Activated T-cell treated with anti-CD3 and anti-CD28 coated beads, Interleukin-2, amount 50 U/mL, for 1 hour (primary cell): ENCODE measurements around the gene HOXC6.
"Not testable (repeated sequence)": the region's sequence is repeated elsewhere in the genome, so short reads cannot be mapped to it uniquely, and the experiment has no call there.

Experiments used
- DNase-seq: peaks from one replicate; pipeline ENCODE4 v3.0.0-alpha.2; 2020

HOXC6 gene

DNA sequence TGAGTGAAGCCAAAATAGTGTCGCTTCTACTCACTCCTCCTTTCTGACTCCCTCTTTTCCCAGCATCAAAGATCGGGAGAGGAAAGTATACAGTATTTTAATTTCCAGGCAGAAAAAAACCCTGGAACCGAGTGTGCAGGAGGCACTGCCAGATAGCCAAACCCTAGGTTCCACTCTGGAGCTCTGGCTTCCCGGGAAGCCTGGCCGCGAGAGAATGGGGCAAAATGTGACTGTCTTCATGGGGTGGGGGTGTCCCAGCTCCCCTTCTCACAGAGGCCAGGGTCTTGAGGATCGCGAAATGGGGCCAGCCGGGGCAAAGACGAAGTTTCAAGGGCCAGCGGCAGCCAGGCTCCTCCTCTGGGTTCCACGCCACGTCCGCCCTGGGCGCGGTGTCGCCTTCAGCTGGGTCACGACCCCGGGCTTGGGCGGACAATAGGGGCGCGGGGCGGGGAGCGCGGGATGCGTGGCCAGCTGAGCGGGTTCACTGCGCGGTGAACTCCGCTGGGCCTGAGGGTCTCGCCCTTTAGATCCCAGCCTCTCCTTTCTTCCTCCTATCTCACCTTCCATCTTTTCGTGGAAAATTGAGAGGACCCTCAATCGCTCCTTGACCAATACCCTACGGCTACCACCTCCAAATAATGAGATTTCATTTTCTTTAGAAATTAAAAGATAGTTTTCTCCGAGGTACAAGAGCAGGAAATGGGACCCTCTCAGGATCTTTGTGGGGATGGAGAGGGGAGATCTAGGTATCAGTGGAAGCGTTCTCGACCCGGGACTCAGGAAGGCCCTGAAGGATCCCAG lies 32.1 kb downstream of the HOXC6 start:
- DNase-seq: no peak

DNA sequence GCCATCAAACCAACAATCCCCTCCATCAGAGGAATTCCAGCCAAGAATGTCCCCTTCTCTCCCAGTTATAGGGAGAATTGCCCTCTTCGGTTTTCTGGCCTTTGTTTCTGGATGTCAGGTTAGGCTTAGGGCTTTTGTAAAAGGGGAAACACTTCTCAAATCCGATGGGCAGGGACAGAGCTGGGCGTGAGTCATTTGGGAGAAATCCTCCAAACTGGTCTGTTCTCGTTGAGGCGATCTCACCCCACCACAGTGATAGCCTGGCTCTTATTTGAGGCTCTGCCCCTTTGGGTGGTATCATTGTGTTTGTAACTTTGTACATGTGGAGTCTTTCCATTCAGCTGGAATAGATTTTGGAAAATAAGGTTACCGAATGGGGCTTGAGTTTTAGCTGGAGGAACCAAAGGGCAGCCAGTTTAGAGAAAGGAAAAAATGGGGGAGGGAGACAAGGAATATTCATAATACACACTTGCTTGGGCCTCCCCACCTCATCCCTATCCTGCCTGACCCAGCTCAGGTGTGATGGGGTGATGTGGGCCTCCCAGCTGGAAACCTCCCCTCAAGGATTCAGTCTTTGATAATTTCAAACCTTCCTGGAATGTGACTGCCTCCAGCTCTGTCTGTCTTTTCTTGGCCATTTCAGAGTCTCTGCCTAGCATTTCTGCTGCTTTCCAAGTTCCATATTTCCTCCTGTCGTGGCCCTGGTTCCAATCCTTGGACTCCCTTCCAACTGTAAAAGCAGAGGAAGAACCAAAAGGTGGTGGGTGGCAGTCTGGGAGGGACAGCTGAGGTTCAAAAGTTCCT lies 32.9 kb downstream of the HOXC6 start:
- no peak for DNase-seq

DNA sequence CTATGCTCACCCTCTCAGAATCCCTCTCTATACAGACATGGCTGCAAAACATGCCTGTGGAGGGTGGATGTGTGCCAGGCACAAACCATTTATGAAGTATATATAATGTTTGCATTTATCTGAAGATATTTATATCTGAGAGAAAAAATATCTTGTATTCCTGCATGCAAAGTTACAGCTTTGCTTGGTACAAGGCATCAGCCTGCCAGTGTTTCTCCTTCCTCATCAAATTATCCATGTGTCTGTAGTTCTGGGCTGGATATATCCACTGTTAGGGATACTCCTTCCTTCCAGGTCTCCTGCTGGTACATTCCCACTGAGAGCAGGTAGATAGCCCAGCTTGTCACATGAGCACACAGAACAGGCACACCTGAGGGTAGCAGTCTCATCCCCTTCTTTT lies 37.4 kb downstream of the HOXC6 start:
- no peak for DNase-seq

DNA sequence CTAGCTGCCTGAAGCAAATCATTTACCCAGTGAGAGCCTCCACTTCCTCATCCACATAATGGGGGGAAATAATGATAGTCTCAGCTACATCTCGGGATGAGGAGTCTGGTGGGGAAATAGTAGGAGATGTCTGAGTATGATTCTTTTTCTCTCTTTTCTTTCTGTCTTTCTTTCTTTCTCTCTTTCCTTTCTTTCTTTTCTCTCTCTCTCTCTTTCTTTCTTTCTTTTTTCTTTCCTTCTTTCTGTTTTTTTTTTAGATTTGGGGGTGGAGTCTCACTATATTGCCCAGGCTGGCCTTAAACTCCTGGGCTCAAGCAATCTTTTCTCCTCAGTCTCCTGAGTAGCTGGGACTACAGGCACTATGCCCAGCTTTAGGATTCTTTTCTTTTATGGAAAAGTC lies 38.2 kb downstream of the HOXC6 start:
- no peak for DNase-seq

DNA sequence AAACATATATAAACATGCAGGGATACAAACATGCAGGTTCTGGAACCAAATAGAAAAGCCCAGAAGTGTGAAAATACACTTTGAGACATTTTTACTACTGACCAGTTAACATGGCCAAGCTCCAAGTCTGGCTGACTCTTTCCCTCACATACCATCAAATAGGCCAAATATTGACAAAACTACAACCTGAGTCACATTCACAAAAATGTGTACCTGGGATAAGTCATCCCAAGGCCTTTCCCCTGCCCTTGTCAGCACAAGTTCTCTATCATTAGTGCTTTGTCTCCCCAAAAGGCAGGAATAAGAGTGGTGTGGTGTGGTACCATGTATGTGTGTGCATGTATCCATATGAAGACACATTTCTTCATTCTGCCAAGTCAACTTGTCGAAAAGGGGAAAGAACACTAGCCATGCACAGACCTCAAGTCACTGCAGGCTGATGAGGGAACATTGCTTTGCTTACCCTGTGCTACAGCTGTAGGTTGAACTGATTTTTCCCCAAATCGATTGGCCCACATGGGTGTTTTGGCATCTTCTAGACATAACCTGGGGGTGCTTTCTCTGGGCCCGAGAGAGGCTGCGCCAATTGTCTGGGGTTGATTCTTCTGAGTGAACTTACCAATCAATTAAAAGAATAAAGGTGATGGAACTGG lies 40.3 kb downstream of the HOXC6 start:
- DNase-seq: no peak

DNA sequence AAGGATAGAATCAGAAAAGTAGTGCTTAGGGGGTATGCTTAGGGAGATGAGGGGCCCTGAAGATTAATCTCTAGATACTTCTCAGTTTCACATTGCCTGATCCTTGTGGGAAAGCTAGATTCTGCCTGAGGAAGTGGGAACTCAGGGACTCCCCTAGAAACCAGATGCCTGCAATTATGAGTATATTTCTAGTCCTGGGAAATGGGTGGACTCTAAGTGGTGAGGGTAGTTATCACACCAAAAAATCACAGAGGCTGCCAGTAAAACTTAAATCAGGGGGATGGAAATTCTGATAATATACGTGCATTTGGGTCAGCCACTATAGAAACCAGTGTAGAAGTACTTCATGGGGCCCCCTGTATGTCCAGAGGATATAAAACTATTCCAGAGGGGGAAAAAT lies 43.7 kb downstream of the HOXC6 start:
- no peak for DNase-seq

DNA sequence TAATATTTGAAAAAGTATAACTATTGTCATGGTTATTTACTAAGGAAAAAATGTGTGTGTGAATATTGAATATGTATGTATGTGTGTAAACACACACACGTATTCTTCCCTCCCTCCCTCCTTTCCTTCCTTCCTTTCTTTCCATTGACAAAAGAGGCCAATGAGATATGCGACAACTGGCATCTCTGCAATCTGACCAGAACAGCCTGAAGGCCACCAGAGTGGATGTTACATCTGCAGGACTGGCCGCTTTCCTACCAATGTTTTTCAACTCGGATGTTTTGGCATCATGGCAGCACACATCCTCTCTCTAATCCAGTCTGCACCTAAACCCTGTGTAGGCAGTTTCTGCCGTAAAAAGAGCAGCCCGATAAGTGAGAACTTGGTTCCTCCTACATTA lies 46.1 kb downstream of the HOXC6 start:
- no peak for DNase-seq

DNA sequence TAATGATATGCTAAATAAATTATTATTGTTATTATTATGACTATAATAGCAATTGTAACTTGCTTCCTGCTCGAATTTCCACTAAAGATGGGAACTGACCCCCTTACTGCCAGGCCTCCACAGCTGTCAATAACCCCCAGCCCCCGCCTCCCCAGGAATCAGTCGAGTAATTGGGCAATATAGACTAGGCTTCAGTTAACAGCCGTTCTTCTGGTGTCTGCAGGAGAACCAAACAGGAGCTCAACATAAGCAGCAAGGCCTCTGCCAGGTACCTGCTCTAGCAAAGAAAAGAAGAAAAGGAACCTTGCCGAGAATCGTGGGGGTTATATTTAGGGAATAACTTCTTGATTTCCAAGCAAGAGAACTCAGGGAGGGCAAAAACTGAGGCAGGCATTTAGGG lies 47.2 kb downstream of the HOXC6 start:
- DNase-seq: no peak

DNA sequence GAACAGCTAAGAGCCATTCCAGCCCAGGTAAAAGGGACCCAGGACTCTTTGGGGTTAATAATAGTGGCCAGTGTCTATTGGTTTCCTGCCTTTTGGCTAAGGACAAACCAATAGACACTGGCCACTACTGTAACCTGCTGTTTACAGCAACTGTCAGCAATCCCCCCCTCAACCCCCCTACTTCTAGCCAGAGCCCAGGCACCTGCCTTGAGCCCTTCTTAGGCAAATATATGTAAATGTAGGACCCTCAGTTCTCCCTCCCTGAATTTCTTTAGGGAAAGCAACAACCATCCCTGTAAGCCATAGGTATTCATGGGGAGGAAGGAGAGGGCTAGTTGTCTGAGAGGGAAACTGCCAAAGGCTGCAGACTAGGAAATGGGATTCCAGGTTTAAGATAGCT lies 47.7 kb downstream of the HOXC6 start:
- DNase-seq: no peak

DNA sequence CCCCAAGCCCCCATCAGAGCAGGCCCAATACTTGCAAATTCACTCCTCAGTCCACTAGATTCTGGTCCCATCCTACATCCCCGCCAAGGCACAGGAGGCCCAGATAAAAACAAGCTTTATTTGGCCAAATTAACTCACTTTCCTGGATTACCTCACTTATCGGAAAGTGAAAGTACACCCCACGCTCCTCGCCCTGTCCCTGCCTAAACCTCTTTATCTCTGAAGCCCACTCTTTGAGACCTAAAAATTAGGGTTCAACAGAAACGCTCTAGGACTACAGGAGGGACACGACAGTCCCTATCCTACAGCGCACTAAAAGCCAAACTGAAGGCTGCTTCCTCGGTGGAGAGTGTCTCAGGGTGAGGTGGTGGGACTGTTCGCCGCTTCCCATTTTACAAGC lies 49.6 kb downstream of the HOXC6 start:
- DNase-seq: not testable (repeated sequence)

DNA sequence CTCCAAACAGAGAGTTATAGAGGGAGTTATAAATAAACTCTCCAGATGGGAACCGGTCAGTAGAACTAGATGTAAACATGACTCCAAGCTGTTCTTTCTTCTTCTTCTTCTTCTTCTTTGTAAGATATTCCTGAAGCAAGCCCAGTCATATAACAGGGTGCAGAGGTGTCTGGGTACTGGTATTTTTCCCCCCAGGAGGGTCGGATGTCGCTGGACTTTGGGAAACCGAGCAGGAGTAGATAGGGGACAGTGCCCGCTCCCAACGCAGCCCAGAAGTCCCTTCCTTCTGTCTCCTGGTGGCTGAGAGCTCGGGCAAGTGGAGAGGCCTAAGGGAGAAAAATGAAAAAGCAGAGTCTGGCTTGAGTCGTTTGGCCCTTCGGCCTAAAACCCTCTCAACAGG lies 50.9 kb downstream of the HOXC6 start:
- not testable (repeated sequence) for DNase-seq
